Measurements from ENCODE around the gene RASA4. TPM values are rescaled to one million over a fixed set of nuclear protein-coding genes. Genes with fewer than 3 reads are reported as not detected.
"Not testable (repeated sequence)": the region's sequence is repeated elsewhere in the genome, so short reads cannot be mapped to it uniquely, and the experiment has no call there.

Gene RASA4
- polyA plus RNA-seq, 1 of the 3 experiments (the other 2 are of a cell fraction): 31.7 TPM

DNA sequence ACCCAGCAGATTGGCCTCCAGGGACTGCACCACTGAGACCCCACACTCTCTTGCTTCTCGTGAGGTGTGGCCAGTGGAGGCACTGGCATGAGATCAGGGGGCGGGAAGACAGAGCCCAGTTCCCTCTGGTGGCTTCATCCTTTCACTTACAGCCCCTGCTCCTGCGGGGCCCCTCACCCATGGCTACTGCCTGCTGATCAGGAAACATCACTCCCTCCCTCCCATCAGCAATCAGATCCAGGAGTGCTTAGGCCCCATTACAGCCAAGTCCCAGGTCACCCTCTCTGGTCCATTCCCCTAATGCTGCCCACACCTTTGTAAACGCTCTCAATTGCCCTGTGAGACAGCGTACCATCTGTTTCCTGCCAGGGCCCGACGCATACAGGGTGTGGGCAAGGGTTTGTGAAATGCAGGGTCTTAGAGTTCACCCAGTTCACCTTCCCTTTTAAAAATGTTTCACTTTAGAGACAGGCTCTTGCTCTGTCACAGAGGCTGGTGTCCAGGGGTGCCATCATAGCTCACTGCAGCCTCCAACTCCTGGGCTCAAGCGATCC lies 81.4 kb downstream of the RASA4 start:
- H3K4me2 ChIP-seq; H3F3A ChIP-seq (replicated peaks; ENCODE audit: insufficient read depth); H3K36me3 ChIP-seq (replicated peaks in 1 of 2; ENCODE audit: control insufficient read depth in 1 of 2, insufficient read depth in 2 of 2, low read length in 1 of 2); H3K4me1 ChIP-seq (ENCODE audit: control insufficient read depth in 1 of 2, insufficient read depth in 2 of 2, low read depth in 1 of 2, low read length in 1 of 2); DNase-seq; H3K79me2 ChIP-seq (ENCODE audit: insufficient read depth); H3K9me2 ChIP-seq; POLR2A ChIA-PET; H2AFZ ChIP-seq (ENCODE audit: low read depth); H3K27me3 ChIP-seq (ENCODE audit: insufficient read depth); H3K9me3 ChIP-seq; CTCF ChIA-PET; H3K9ac ChIP-seq; H3K4me3 ChIP-seq (ENCODE audit: low read depth in 2 of 2, low read length in 1 of 2); H4K20me1 ChIP-seq (ENCODE audit: insufficient read depth): not testable (repeated sequence)
- WGBS (ENCODE audit: low lambda C conversion rate): 74% methylated on average over 5 of the region's 8 CpGs
- peak overlapping the region in 1 of 2 experiments; percentile 60; a peak in 2 of 4 replicates for H3K27ac ChIP-seq (ENCODE audit: low read depth in 2 of 2, low read length in 1 of 2)

DNA sequence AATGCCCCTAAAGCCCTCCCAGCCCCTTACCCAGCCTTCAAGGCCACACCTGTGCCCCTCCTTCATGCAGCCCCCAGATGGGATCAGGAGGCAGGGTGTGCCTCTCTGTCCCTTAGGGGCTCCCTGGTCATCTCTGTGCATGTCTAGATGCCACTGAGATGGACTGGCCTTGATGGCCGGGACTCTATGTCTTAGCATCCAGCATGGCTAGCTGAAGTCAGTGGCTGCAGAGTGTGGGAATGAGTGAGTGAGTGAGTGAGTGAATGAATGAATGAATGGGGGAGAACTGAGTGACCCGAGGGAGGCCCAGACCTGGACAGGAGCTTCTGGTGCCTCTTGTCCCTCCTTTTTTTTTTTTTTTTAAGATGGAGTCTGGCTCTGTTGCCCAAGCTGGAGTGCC lies 84.4 kb downstream of the RASA4 start:
- H3K9ac ChIP-seq; H3K36me3 ChIP-seq (replicated peaks in 1 of 2; ENCODE audit: control insufficient read depth in 1 of 2, insufficient read depth in 2 of 2, low read length in 1 of 2); DNase-seq; H3K9me2 ChIP-seq; CTCF ChIA-PET; H3K27me3 ChIP-seq (ENCODE audit: insufficient read depth); H2AFZ ChIP-seq (ENCODE audit: low read depth); POLR2A ChIA-PET; H3K4me1 ChIP-seq (ENCODE audit: control insufficient read depth in 1 of 2, insufficient read depth in 2 of 2, low read depth in 1 of 2, low read length in 1 of 2); H4K20me1 ChIP-seq (ENCODE audit: insufficient read depth); H3F3A ChIP-seq (replicated peaks; ENCODE audit: insufficient read depth); H3K4me2 ChIP-seq; H3K79me2 ChIP-seq (ENCODE audit: insufficient read depth); H3K9me3 ChIP-seq; H3K4me3 ChIP-seq (ENCODE audit: low read depth in 2 of 2, low read length in 1 of 2): not testable (repeated sequence)
- 80% methylated on average over 2 of the region's 2 CpGs for WGBS (ENCODE audit: low lambda C conversion rate)
- H3K27ac ChIP-seq (ENCODE audit: low read depth in 2 of 2, low read length in 1 of 2): peak overlapping the region; percentile 50 to 68

DNA sequence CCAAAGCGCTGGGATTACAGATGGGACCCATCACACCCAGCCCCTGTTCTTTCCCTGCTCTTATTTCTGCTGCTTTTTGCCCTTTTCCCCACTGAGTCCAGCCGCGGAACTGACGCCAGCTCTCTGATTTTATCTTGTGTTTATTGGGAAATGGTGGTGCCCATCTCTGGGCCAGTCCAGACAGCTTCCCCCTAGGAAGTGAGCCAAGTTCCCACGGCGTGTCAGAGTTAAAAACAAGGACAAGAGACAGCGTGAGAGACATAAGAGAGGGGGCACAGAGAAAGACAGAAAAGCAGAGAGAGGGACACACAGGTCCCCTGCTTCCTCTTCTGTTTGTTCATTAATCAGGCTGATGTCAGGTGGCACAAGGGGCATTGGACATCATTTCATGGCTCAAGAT lies 85.0 kb downstream of the RASA4 start:
- H3K27ac ChIP-seq (ENCODE audit: low read depth in 2 of 2, low read length in 1 of 2); H3K4me3 ChIP-seq (ENCODE audit: low read depth in 2 of 2, low read length in 1 of 2); H2AFZ ChIP-seq (ENCODE audit: low read depth); H3F3A ChIP-seq (replicated peaks; ENCODE audit: insufficient read depth); DNase-seq; H3K4me1 ChIP-seq (ENCODE audit: control insufficient read depth in 1 of 2, insufficient read depth in 2 of 2, low read depth in 1 of 2, low read length in 1 of 2); H4K20me1 ChIP-seq (ENCODE audit: insufficient read depth); H3K9me2 ChIP-seq; CTCF ChIA-PET; H3K36me3 ChIP-seq (replicated peaks in 1 of 2; ENCODE audit: control insufficient read depth in 1 of 2, insufficient read depth in 2 of 2, low read length in 1 of 2); H3K79me2 ChIP-seq (ENCODE audit: insufficient read depth); H3K9me3 ChIP-seq; H3K4me2 ChIP-seq; H3K27me3 ChIP-seq (ENCODE audit: insufficient read depth); H3K9ac ChIP-seq; POLR2A ChIA-PET: not testable (repeated sequence)
- 41% methylated on average over 5 of the region's 7 CpGs for WGBS (ENCODE audit: low lambda C conversion rate)

DNA sequence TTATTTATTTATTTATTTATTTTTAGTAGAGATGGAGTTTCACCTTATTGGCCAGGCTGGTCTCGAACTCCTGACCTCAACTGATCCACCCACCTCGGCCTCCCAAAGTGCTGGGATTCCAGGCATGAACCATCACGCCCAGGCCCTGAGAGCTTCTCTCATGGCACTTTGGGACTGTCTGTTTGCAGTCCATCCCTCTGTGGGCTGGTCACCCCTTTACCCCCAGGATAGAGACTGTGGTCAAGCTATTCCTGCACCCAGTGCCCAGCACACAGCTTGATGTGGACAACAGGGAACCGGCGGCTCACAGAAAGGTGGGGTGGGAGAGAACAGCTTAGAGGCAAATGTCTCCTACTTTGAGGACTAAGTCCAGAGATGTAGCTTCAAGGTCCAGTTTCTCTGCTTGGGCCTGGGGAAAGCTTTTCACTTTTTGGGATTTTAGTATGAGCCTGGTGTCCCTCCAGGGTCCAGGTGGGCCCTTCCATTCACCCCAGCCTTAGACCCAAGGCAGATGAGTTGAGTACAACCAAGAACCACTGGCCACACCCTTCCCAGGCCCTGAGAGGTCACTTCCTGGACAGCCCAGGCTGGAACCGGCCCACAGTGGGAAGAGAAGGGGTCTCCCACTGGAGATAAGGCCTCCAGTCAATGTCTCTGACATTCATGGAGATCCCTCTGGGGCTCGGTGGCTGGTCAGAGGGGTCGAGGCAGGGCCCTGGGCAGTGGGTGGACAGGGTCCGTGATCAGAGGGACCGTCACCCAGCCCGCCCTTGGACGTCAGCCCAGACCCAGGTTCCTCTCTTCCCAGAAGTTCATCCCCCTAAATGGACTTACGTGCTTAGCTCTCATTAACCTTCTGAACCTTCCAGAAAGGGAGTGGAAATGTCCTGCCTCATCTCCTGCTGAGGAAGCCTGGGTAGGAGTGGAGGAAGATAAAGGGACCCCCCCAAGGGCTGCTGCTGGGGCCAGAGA lies 88.4 kb downstream of the RASA4 start:
- H3K9me3 ChIP-seq; CTCF ChIA-PET; H3K27ac ChIP-seq (ENCODE audit: low read depth in 2 of 2, low read length in 1 of 2); H3K4me1 ChIP-seq (ENCODE audit: control insufficient read depth in 1 of 2, insufficient read depth in 2 of 2, low read depth in 1 of 2, low read length in 1 of 2); H2AFZ ChIP-seq (ENCODE audit: low read depth); H3K27me3 ChIP-seq (ENCODE audit: insufficient read depth); H3F3A ChIP-seq (replicated peaks; ENCODE audit: insufficient read depth); H3K79me2 ChIP-seq (ENCODE audit: insufficient read depth); H3K4me3 ChIP-seq (ENCODE audit: low read depth in 2 of 2, low read length in 1 of 2); POLR2A ChIA-PET; H3K4me2 ChIP-seq; H3K9me2 ChIP-seq; H3K36me3 ChIP-seq (replicated peaks in 1 of 2; ENCODE audit: control insufficient read depth in 1 of 2, insufficient read depth in 2 of 2, low read length in 1 of 2); DNase-seq; H3K9ac ChIP-seq; H4K20me1 ChIP-seq (ENCODE audit: insufficient read depth): not testable (repeated sequence)
- 97% methylated on average over 5 of the region's 13 CpGs for WGBS (ENCODE audit: low lambda C conversion rate)

DNA sequence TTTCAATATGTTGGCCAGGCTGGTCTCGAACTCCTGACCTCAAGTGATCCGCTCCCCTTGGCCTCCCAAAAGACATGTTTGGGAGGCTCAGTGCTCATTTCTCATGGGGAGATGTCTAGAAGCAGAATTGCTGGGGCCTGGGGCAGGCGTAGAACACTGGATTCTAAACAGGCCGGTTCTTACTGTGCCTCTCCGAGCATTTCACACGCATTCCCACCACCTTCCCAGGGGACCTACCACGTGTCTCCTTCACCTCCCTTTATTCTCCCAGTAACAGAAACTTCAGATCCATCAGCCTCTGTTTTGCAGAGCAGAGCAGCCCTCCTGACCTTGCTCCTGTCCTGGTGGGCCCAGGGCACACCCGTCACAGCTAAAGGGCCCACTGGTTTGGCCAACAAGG lies 89.4 kb downstream of the RASA4 start:
- H3K4me2 ChIP-seq; POLR2A ChIA-PET; H3K4me3 ChIP-seq (ENCODE audit: low read depth in 2 of 2, low read length in 1 of 2); H3K9ac ChIP-seq; CTCF ChIA-PET; H4K20me1 ChIP-seq (ENCODE audit: insufficient read depth); H3K79me2 ChIP-seq (ENCODE audit: insufficient read depth); H3K27ac ChIP-seq (ENCODE audit: low read depth in 2 of 2, low read length in 1 of 2); H3K36me3 ChIP-seq (replicated peaks in 1 of 2; ENCODE audit: control insufficient read depth in 1 of 2, insufficient read depth in 2 of 2, low read length in 1 of 2); DNase-seq; H3K4me1 ChIP-seq (ENCODE audit: control insufficient read depth in 1 of 2, insufficient read depth in 2 of 2, low read depth in 1 of 2, low read length in 1 of 2); H2AFZ ChIP-seq (ENCODE audit: low read depth); H3K9me3 ChIP-seq; H3K9me2 ChIP-seq; H3K27me3 ChIP-seq (ENCODE audit: insufficient read depth); H3F3A ChIP-seq (replicated peaks; ENCODE audit: insufficient read depth): not testable (repeated sequence)
- WGBS (ENCODE audit: low lambda C conversion rate): 88% methylated on average over 1 of the region's 8 CpGs

DNA sequence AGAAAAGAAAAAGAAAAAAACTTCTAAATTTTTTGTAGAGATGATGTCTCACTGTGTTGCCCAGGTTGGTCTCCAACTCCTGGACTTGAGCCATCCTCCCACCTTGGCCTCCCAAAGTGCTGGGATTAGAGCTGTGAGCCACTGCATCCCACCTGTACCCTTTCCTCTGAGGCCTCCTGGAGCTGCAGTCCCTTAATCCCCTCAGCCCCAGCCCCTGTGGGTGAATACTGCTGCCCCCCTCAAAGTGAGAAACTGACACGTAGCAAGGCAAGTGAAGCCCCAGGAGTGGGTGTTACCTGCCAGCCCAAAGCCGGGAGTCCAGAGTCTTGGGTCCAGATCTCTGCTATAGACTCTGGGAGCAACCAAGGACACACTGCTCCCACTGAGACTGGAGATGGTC lies 91.8 kb downstream of the RASA4 start:
- H3K79me2 ChIP-seq (ENCODE audit: insufficient read depth); H3K27me3 ChIP-seq (ENCODE audit: insufficient read depth); H3K4me2 ChIP-seq; H2AFZ ChIP-seq (ENCODE audit: low read depth); DNase-seq; H3F3A ChIP-seq (replicated peaks; ENCODE audit: insufficient read depth); H3K4me1 ChIP-seq (ENCODE audit: control insufficient read depth in 1 of 2, insufficient read depth in 2 of 2, low read depth in 1 of 2, low read length in 1 of 2); H4K20me1 ChIP-seq (ENCODE audit: insufficient read depth); H3K9me2 ChIP-seq; CTCF ChIA-PET; POLR2A ChIA-PET; H3K9ac ChIP-seq; H3K36me3 ChIP-seq (replicated peaks in 1 of 2; ENCODE audit: control insufficient read depth in 1 of 2, insufficient read depth in 2 of 2, low read length in 1 of 2); H3K27ac ChIP-seq (ENCODE audit: low read depth in 2 of 2, low read length in 1 of 2); H3K9me3 ChIP-seq; H3K4me3 ChIP-seq (ENCODE audit: low read depth in 2 of 2, low read length in 1 of 2): not testable (repeated sequence)
- 88% methylated on average over 1 of the region's 2 CpGs for WGBS (ENCODE audit: low lambda C conversion rate)
